ENCODE data around the gene ANLN. TPM values are rescaled to one million over a fixed set of nuclear protein-coding genes. Genes with fewer than 3 reads are reported as not detected.

ANLN gene
- total and polyA plus RNA-seq, 4 donors = 0.17 to 27.0 (median 1.3) TPM

DNA sequence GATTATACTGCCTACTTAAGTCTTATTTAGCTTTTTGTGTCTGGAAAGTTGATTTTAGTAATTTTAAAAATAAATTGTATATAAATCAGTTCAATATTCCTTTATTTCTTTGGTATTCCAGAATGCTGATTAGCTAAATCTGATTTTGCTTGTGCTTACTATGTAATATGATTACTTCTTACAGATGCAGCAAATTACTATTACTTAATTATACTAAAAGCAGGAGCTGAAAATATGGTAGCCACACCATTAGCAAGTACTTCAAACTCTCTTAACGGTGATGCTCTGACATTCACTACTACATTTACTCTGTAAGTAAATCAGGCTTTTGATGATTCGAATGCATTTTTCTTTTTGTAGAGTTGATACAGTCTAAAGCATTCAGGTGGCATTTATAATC is 34.0 kb downstream of the ANLN start:
- Histone ChIP-seq H3K9me3 (ENCODE audit: control insufficient read depth in 4 of 4, low read length in 3 of 4) (no peaks in the 10 kb centered on the region), H3K27ac (ENCODE audit: low read depth in 1 of 2, low read length in 2 of 2) (no peak overlapping the region), H3K9ac (ENCODE audit: low read depth in 1 of 2, low read length in 2 of 2) (no peak overlapping the region), H3K4me3 (ENCODE audit: low read depth in 1 of 3, low read length in 3 of 3) (no peak overlapping the region), H3K27me3 (ENCODE audit: control insufficient read depth in 4 of 4, insufficient read depth in 4 of 4, low read length in 3 of 4) (no peaks in the 10 kb centered on the region), H3K36me3 (ENCODE audit: control insufficient read depth in 4 of 4, insufficient read depth in 3 of 4, low read depth in 1 of 4, low read length in 3 of 4) (no peaks in the 10 kb centered on the region), H3K4me1 (ENCODE audit: control insufficient read depth in 4 of 4, insufficient read depth in 4 of 4, low read length in 3 of 4) (no peaks in the 10 kb centered on the region)
- no peak for DNase-seq (ENCODE audit: low spot score)
- TF ChIP-seq TAF1 (conservative IDR thresholded peaks at IDR 0.05) (no peak), JUND (IDR thresholded peaks at IDR 0.05) (no peak), FOXA2 (IDR thresholded peaks at IDR 0.05) (no peak), HNF4A (conservative IDR thresholded peaks at IDR 0.05) (no peak), EGR1 (IDR thresholded peaks at IDR 0.05; ENCODE audit: low read depth in 2 of 2) (no peak), YY1 (IDR thresholded peaks at IDR 0.05) (no peak)
- TF ChIP-seq, protein P1, sequence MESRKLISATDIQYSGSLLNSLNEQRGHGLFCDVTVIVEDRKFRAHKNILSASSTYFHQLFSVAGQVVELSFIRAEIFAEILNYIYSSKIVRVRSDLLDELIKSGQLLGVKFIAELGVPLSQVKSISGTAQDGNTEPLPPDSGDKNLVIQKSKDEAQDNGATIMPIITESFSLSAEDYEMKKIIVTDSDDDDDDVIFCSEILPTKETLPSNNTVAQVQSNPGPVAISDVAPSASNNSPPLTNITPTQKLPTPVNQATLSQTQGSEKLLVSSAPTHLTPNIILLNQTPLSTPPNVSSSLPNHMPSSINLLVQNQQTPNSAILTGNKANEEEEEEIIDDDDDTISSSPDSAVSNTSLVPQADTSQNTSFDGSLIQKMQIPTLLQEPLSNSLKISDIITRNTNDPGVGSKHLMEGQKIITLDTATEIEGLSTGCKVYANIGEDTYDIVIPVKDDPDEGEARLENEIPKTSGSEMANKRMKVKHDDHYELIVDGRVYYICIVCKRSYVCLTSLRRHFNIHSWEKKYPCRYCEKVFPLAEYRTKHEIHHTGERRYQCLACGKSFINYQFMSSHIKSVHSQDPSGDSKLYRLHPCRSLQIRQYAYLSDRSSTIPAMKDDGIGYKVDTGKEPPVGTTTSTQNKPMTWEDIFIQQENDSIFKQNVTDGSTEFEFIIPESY (IDR thresholded peaks at IDR 0.05) = no peak
- TF ChIP-seq, protein P2, sequence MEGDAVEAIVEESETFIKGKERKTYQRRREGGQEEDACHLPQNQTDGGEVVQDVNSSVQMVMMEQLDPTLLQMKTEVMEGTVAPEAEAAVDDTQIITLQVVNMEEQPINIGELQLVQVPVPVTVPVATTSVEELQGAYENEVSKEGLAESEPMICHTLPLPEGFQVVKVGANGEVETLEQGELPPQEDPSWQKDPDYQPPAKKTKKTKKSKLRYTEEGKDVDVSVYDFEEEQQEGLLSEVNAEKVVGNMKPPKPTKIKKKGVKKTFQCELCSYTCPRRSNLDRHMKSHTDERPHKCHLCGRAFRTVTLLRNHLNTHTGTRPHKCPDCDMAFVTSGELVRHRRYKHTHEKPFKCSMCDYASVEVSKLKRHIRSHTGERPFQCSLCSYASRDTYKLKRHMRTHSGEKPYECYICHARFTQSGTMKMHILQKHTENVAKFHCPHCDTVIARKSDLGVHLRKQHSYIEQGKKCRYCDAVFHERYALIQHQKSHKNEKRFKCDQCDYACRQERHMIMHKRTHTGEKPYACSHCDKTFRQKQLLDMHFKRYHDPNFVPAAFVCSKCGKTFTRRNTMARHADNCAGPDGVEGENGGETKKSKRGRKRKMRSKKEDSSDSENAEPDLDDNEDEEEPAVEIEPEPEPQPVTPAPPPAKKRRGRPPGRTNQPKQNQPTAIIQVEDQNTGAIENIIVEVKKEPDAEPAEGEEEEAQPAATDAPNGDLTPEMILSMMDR (IDR thresholded peaks at IDR 0.05; ENCODE audit: low read depth, low read length, missing input control) = no peak
- 99% methylated on average over 2 of the region's 2 CpGs for WGBS

DNA sequence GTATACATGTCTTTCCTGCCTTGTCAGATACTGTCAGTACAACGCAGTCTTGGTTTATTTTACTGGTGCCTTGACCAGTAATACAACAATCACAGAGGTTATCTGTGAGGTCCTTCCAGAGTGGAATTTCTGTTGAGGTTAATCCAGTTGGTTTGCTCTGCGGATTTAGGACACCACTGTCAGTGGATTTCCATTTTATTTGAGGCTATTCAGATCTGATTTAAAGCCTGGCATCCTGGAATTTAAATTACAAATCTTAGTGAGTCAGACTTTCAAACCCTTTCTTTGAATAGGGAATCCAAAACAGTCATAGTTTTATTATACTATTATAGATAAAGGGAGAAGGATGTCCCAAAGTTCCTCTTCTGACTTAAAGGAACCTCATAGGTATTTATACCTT is 40.5 kb downstream of the ANLN start:
- no peak overlapping the region for H3K4me3 ChIP-seq (ENCODE audit: low read depth in 1 of 3, low read length in 3 of 3)
- no peak for DNase-seq (ENCODE audit: low spot score)
- TF ChIP-seq HNF4G (IDR thresholded peaks at IDR 0.05) (no peak), MAX (IDR thresholded peaks at IDR 0.05) (no peak), RXRA (IDR thresholded peaks at IDR 0.05) (no peak), YY1 (IDR thresholded peaks at IDR 0.05) (no peak), RAD21 (IDR thresholded peaks at IDR 0.05) (no peak), JUND (IDR thresholded peaks at IDR 0.05) (no peak), EGR1 (IDR thresholded peaks at IDR 0.05; ENCODE audit: low read depth in 2 of 2) (no peak), SP1 (IDR thresholded peaks at IDR 0.05) (no peak), REST (IDR thresholded peaks at IDR 0.05) (no peak), FOXA2 (IDR thresholded peaks at IDR 0.05) (no peak), HNF4A (conservative IDR thresholded peaks at IDR 0.05) (no peak), FOXA1 (IDR thresholded peaks at IDR 0.05) (no peak)
- TF ChIP-seq, protein P2 (IDR thresholded peaks at IDR 0.05; ENCODE audit: low read depth, low read length, missing input control) = no peak
- TF ChIP-seq, protein P1 (IDR thresholded peaks at IDR 0.05) = no peak
- WGBS = 85% methylated on average over 2 of the region's 2 CpGs
- H3K9me3 ChIP-seq (ENCODE audit: control insufficient read depth in 4 of 4, low read length in 3 of 4) = peaks cover 0 to 8% (median 1%) of the 10 kb centered on the region in 4 donors
- H3K9ac ChIP-seq (ENCODE audit: low read depth in 1 of 2, low read length in 2 of 2) = no peak overlapping the region
- no peaks in the 10 kb centered on the region for H3K36me3 ChIP-seq (ENCODE audit: control insufficient read depth in 4 of 4, insufficient read depth in 3 of 4, low read depth in 1 of 4, low read length in 3 of 4)
- H3K27ac ChIP-seq (ENCODE audit: low read depth in 1 of 2, low read length in 2 of 2) = no peak overlapping the region
- no peaks in the 10 kb centered on the region for H3K27me3 ChIP-seq (ENCODE audit: control insufficient read depth in 4 of 4, insufficient read depth in 4 of 4, low read length in 3 of 4)
- no peaks in the 10 kb centered on the region for H3K4me1 ChIP-seq (ENCODE audit: control insufficient read depth in 4 of 4, insufficient read depth in 4 of 4, low read length in 3 of 4)

Data from liver (tissue), 9 donors.